Keratinocyte (primary cell): ENCODE measurements around the gene ARHGEF35. TPM values are rescaled to one million over a fixed set of nuclear protein-coding genes. Genes with fewer than 3 reads are reported as not detected.
"Not testable (repeated sequence)": the region's sequence is repeated elsewhere in the genome, so short reads cannot be mapped to it uniquely, and the experiment has no call there.

Experiments
- DNase-seq: peaks from one replicate; pipeline ENCODE4 v3.0.0-alpha.2; 2011; ENCODE audit warnings: low read depth, missing footprints, low spot score
- FAIRE-seq: peaks from 2 replicates; lab custom pipeline; 2011; peaks lifted over from hg19 to GRCh38; lab: Jason Lieb, UNC
- H2AFZ ChIP-seq: 2 replicates; pipeline ENCODE4 v1.6.0; 2012; ENCODE audit warnings: low read length, control low read depth, inconsistent platforms; ENCODE audit not compliant: control insufficient read depth
- H3K27ac ChIP-seq: 2 replicates; pipeline ENCODE4 v1.5.1; 2011; ENCODE audit warnings: low read length; ENCODE audit not compliant: control insufficient read depth, insufficient read depth
- H3K27me3 ChIP-seq: 3 replicates; pipeline ENCODE4 v1.6.0; 2011; ENCODE audit warnings: low read length; ENCODE audit not compliant: control insufficient read depth, insufficient read depth; ENCODE audit errors: extremely low read depth
- H3K36me3 ChIP-seq, 2 experiments: 2 replicates in 1 of 2; 3 replicates in 1 of 2; pipeline ENCODE4 v1.5.1; 2011; ENCODE audit warnings: low read length in 2 of 2, mild to moderate bottlenecking in 1 of 2; ENCODE audit not compliant: control insufficient read depth in 2 of 2, insufficient read depth in 2 of 2; ENCODE audit errors: extremely low read depth in 1 of 2
- H3K4me1 ChIP-seq: 3 replicates; pipeline ENCODE4 v1.5.1; 2011; ENCODE audit warnings: low read length; ENCODE audit not compliant: control insufficient read depth, insufficient read depth; ENCODE audit errors: extremely low read depth
- H3K4me2 ChIP-seq: 3 replicates; pipeline ENCODE4 v1.6.0; 2011; ENCODE audit warnings: low read depth, low read length; ENCODE audit not compliant: control insufficient read depth, insufficient read depth; ENCODE audit errors: extremely low read depth
- H3K4me3 ChIP-seq, 3 experiments: fragments of 200-600 bp in 1 of 3; sonication (generic) in 1 of 3; 2 replicates in 2 of 3; 3 replicates in 1 of 3; pipeline ENCODE4 v1.5.1; 2011 to 2016; ENCODE audit warnings: low read length in 3 of 3, mild to moderate bottlenecking in 3 of 3, control low read depth in 2 of 3, inconsistent platforms in 1 of 3, low read depth in 1 of 3, mixed read lengths in 1 of 3, mixed run types in 1 of 3, moderate library complexity in 1 of 3; ENCODE audit not compliant: control insufficient read depth in 2 of 3, insufficient read depth in 2 of 3; ENCODE audit errors: extremely low read depth in 1 of 3
- H3K79me2 ChIP-seq: 2 replicates; pipeline ENCODE4 v1.6.0; 2012; ENCODE audit warnings: low read length; ENCODE audit not compliant: control insufficient read depth, insufficient read depth
- H3K9ac ChIP-seq: 3 replicates; pipeline ENCODE4 v1.6.0; 2011; ENCODE audit warnings: low read length; ENCODE audit not compliant: control insufficient read depth, insufficient read depth; ENCODE audit errors: extremely low read depth
- H3K9me1 ChIP-seq: 3 replicates; pipeline ENCODE4 v1.6.0; 2011; ENCODE audit warnings: low read length; ENCODE audit not compliant: control insufficient read depth, insufficient read depth; ENCODE audit errors: extremely low read depth
- H3K9me3 ChIP-seq: 2 replicates; pipeline ENCODE4 v1.5.1; 2012; ENCODE audit warnings: low read depth, low read length; ENCODE audit not compliant: control insufficient read depth
- H4K20me1 ChIP-seq: 3 replicates; pipeline ENCODE4 v1.6.0; 2011; ENCODE audit warnings: low read length; ENCODE audit not compliant: control insufficient read depth, insufficient read depth; ENCODE audit errors: extremely low read depth
- CTCF ChIP-seq, 3 experiments: IDR thresholded peaks in 1 of 3; conservative IDR thresholded peaks in 1 of 3; optimal IDR thresholded peaks in 1 of 3; 2 replicates in 2 of 3; 3 replicates in 1 of 3; pipeline versions ENCODE3 to v1.5.1; 2011; ENCODE audit warnings: low read length in 3 of 3, mild to moderate bottlenecking in 3 of 3, moderate library complexity in 2 of 3, control low read depth in 1 of 3, inconsistent platforms in 1 of 3; ENCODE audit not compliant: insufficient read depth in 2 of 3; ENCODE audit errors: extremely low read depth in 1 of 3
- EZH2 ChIP-seq: IDR thresholded peaks from one replicate; pipeline ENCODE4 v1.6.1; 2012; ENCODE audit warnings: inconsistent platforms, mild to moderate bottlenecking, low read length, moderate library complexity
- dilution Hi-C: fragments of 300-500 bp; cut with MboI; formaldehyde crosslinking; loops from one replicate; pipeline ENCODE4 v1.7.0; 2020; ENCODE audit warnings: low sequenced_read_pairs; ENCODE audit not compliant: extremely low pct_ligation_motif_present
- polyA plus RNA-seq, 5 experiments: library from polyadenylated mRNA; depleted of rRNA in 3 of 5; stranded (reverse) in 3 of 5; stranded (forward) in 1 of 5; unstranded in 1 of 5; fragments of >200 nt; gene quantifications; 1 replicate in 1 of 5; 2 replicates in 3 of 5; 3 replicates in 1 of 5; pipeline versions ENCODE4 v1.2.1 to v1.2.3, GENCODE V29; 2011 to 2012; ENCODE audit warnings: missing spikeins in 2 of 5, low read depth in 1 of 5, low replicate concordance in 1 of 5

Gene ARHGEF35
- polyA plus RNA-seq, 1 donor (not counting 4 experiments of a cell fraction or from before 2014, with no cell fraction given): 12.2 TPM

GRCh38 chr7:144178380-144179164 is 17.1 kb downstream of the ARHGEF35 start:
- H3K27ac ChIP-seq, FAIRE-seq, dilution Hi-C loops: not testable (repeated sequence)

GRCh38 chr7:144174613-144175012 is 21.0 kb downstream of the ARHGEF35 start:
- TF ChIP-seq CTCF (optimal IDR thresholded peaks at IDR 0.05 in 1 of 3, IDR thresholded peaks at IDR 0.05 in 1 of 3, conservative IDR thresholded peaks at IDR 0.05 in 1 of 3; ENCODE audit: extremely low read depth in 1 of 3, insufficient read depth in 2 of 3, low read length in 3 of 3) (no peak), EZH2 (no peak)
- H3K9ac ChIP-seq: no peak overlapping the region
- FAIRE-seq (no peak), DNase-seq (no peak)
- dilution Hi-C loops: no loop called here
- H3K4me2 ChIP-seq: no peak overlapping the region
- no peak overlapping the region for H2AFZ ChIP-seq
- no peak overlapping the region for H3K27ac ChIP-seq
- no peak overlapping the region for H3K4me3 ChIP-seq
- H3K9me1 ChIP-seq: no peaks in the 10 kb centered on the region
- no peaks in the 10 kb centered on the region for H3K36me3 ChIP-seq
- H3K79me2 ChIP-seq: no peaks in the 10 kb centered on the region
- H3K9me3 ChIP-seq: no peaks in the 10 kb centered on the region
- no peaks in the 10 kb centered on the region for H3K4me1 ChIP-seq
- H4K20me1 ChIP-seq: no peaks in the 10 kb centered on the region
- no peaks in the 10 kb centered on the region for H3K27me3 ChIP-seq

More at GRCh38 chr7:144178380-144179164, 17.1 kb downstream of the ARHGEF35 start:
- H3K79me2 ChIP-seq, H3K4me3 ChIP-seq, H3K36me3 ChIP-seq, H3K9me3 ChIP-seq, H3K27me3 ChIP-seq, H2AFZ ChIP-seq, H3K4me2 ChIP-seq, H3K9ac ChIP-seq, DNase-seq, H3K4me1 ChIP-seq, H4K20me1 ChIP-seq, H3K9me1 ChIP-seq: not testable (repeated sequence)
- peak; percentile 17 to 34 (median 18) for TF ChIP-seq CTCF (optimal IDR thresholded peaks at IDR 0.05 in 1 of 3, IDR thresholded peaks at IDR 0.05 in 1 of 3, conservative IDR thresholded peaks at IDR 0.05 in 1 of 3; ENCODE audit: extremely low read depth in 1 of 3, insufficient read depth in 2 of 3, low read length in 3 of 3)

DNA sequence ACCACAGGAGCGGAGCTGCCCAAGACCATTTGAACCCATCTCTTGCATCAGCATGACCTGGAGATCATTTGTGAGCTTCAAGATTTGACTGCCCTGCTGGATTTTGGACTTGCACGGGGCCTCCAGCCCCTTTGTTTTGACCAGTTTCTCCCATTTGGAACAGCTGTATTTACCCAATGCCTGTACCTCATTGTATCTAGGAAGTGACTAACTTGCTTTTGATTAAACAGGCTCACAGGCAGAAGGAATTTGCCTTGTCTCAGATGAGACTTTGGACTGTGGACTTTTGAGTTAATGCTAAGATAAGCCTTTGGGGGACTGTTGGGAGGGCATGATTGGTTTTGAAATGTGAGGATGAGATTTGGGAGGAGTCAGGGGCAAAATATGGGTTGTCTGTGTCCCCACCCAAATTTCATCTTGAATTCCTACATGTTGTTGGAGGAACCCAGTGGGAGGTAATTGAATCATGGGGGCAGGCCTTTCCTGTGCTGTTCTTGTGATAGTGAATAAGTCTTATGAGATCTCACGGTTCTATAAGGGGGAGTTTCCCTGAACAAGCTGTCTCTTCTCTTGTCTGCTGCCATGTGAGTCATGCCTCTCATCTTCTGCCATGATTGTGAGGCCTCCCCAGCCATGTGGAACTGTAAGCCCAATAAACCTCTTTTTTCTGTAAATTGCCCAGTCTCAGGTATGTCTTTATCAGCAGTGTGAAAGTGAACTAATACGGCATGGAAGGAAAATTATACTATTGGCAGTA is 23.9 kb downstream of the ARHGEF35 start:
- H3K36me3 ChIP-seq, H2AFZ ChIP-seq, DNase-seq, H3K4me2 ChIP-seq, H3K27ac ChIP-seq, H3K4me1 ChIP-seq, dilution Hi-C loops, H3K79me2 ChIP-seq, H3K9me1 ChIP-seq, H3K9me3 ChIP-seq, H3K27me3 ChIP-seq, H4K20me1 ChIP-seq, FAIRE-seq, H3K9ac ChIP-seq, H3K4me3 ChIP-seq: not testable (repeated sequence)
